IMR-90 (cell line): ENCODE data around the gene AUTS2. TPM values are rescaled to one million over a fixed set of nuclear protein-coding genes. Genes with fewer than 3 reads are reported as not detected.

Source experiments
- ATAC-seq: fragments of 200-7000 bp; cut with Tn5 transposase; 2 replicates; pipeline ENCODE4 v1.9.1; 2020; ENCODE audit warnings: low read depth, mild to moderate bottlenecking, moderate library complexity
- BruUV-seq: library from RNA; stranded (reverse); fragments of 400-500 nt; replicated peaks from 2 replicates; lab custom pipeline; 2021; lab: Mats Ljungman, UMichigan
- CTCF ChIA-PET: fragments of 300-600 bp; formaldehyde crosslinking; extraction: SDS; loops from one replicate; lab custom pipeline; 2021; ENCODE audit warnings: antibody characterized with exemption; lab: Yijun Ruan, JAX
- POLR2A ChIA-PET: fragments of 300-600 bp; sonication (Branson Sonifier 250); formaldehyde crosslinking; loops from one replicate; lab custom pipeline; 2022; ENCODE audit warnings: antibody characterized with exemption; ENCODE audit not compliant: unreplicated experiment; lab: Charles Lee
- DNase-seq: peaks from one replicate; pipeline ENCODE4 v3.0.0; 2013
- H2AFZ ChIP-seq: replicated peaks from 2 replicates; pipeline ENCODE3; 2013; ENCODE audit warnings: low read length, mild to moderate bottlenecking; ENCODE audit not compliant: poor library complexity
- H2AK5ac ChIP-seq: 2 replicates; pipeline ENCODE4 v1.6.1; 2013; ENCODE audit warnings: low read depth, low read length, inconsistent platforms
- H2AK9ac ChIP-seq: replicated peaks from 2 replicates; pipeline ENCODE3; 2013; ENCODE audit warnings: mild to moderate bottlenecking, low read depth, low read length, moderate library complexity; ENCODE audit not compliant: poor library complexity
- H2BK120ac ChIP-seq: 2 replicates; pipeline ENCODE4 v1.6.1; 2013; ENCODE audit warnings: low read depth, low read length, inconsistent platforms
- H2BK15ac ChIP-seq: 3 replicates; pipeline ENCODE4 v1.6.1; 2013; ENCODE audit warnings: low read depth, low read length, inconsistent platforms
- H2BK20ac ChIP-seq: 2 replicates; pipeline ENCODE4 v1.6.1; 2013; ENCODE audit warnings: low read depth, mild to moderate bottlenecking, inconsistent platforms, low read length, moderate library complexity
- H2BK5ac ChIP-seq: 2 replicates; pipeline ENCODE4 v1.6.1; 2013; ENCODE audit warnings: mild to moderate bottlenecking, low read depth, low read length, inconsistent platforms; ENCODE audit not compliant: poor library complexity, severe bottlenecking
- H3K14ac ChIP-seq: replicated peaks from 2 replicates; pipeline ENCODE4 v1.6.1; 2013; ENCODE audit warnings: low read depth, low read length, inconsistent platforms
- H3K18ac ChIP-seq: 2 replicates; pipeline ENCODE4 v1.6.1; 2013; ENCODE audit warnings: low read depth, low read length, control low read depth
- H3K23ac ChIP-seq: 2 replicates; pipeline ENCODE4 v1.6.1; 2013; ENCODE audit warnings: low read depth, low read length, inconsistent platforms
- H3K27ac ChIP-seq: 2 replicates; pipeline ENCODE4 v1.5.1; 2013; ENCODE audit warnings: mild to moderate bottlenecking, control low read depth, low read length; ENCODE audit not compliant: insufficient read depth
- H3K27me3 ChIP-seq: 2 replicates; pipeline ENCODE4 v1.6.1; 2013; ENCODE audit warnings: low read length; ENCODE audit not compliant: control insufficient read depth, insufficient read depth
- H3K36me3 ChIP-seq: 2 replicates; pipeline ENCODE4 v1.6.1; 2013; ENCODE audit warnings: low read length, mixed read lengths; ENCODE audit not compliant: control insufficient read depth, insufficient read depth
- H3K4ac ChIP-seq: 2 replicates; pipeline ENCODE4 v1.6.1; 2013; ENCODE audit warnings: low read depth, low read length, inconsistent platforms
- H3K4me1 ChIP-seq: 2 replicates; pipeline ENCODE4 v1.6.1; 2013; ENCODE audit warnings: low read length, mixed read lengths; ENCODE audit not compliant: control insufficient read depth, insufficient read depth
- H3K4me2 ChIP-seq: 2 replicates; pipeline ENCODE4 v1.6.1; 2013; ENCODE audit warnings: low read depth, mild to moderate bottlenecking, control low read depth, low read length, moderate library complexity
- H3K4me3 ChIP-seq: 2 replicates; pipeline ENCODE4 v1.5.1; 2013; ENCODE audit warnings: low read depth, mild to moderate bottlenecking, control low read depth, low read length, moderate library complexity; ENCODE audit not compliant: insufficient read depth
- H3K56ac ChIP-seq: 2 replicates; pipeline ENCODE4 v1.6.1; 2013; ENCODE audit warnings: low read length, inconsistent platforms; ENCODE audit not compliant: insufficient read depth; ENCODE audit errors: extremely low read depth
- H3K79me1 ChIP-seq, 2 experiments: 2 replicates each; pipeline ENCODE4 v1.6.1; 2013; ENCODE audit warnings: low read length in 2 of 2, inconsistent platforms in 1 of 2, low read depth in 1 of 2
- H3K9ac ChIP-seq: 2 replicates; pipeline ENCODE4 v1.6.1; 2013; ENCODE audit warnings: low read depth, low read length, control low read depth
- H3K9me1 ChIP-seq: 2 replicates; pipeline ENCODE4 v1.6.1; 2013; ENCODE audit warnings: low read length, inconsistent platforms; ENCODE audit not compliant: insufficient read depth
- H3K9me3 ChIP-seq: 2 replicates; pipeline ENCODE4 v1.6.1; 2013; ENCODE audit warnings: low read length; ENCODE audit not compliant: control insufficient read depth, insufficient read depth
- H4K20me1 ChIP-seq: 2 replicates; pipeline ENCODE4 v1.6.1; 2013; ENCODE audit warnings: low read length, inconsistent platforms; ENCODE audit not compliant: insufficient read depth
- H4K5ac ChIP-seq: 2 replicates; pipeline ENCODE4 v1.6.1; 2013; ENCODE audit warnings: mild to moderate bottlenecking, low read depth, low read length, control low read depth
- H4K8ac ChIP-seq, 2 experiments: 2 replicates each; pipeline ENCODE4 v1.6.1; 2013; ENCODE audit warnings: low read depth in 2 of 2, low read length in 2 of 2, control low read depth in 1 of 2, inconsistent platforms in 1 of 2
- H4K91ac ChIP-seq: 2 replicates; pipeline ENCODE4 v1.6.1; 2013; ENCODE audit warnings: low read depth, low read length, inconsistent platforms; ENCODE audit not compliant: insufficient read depth
- CTCF ChIP-seq: conservative IDR thresholded peaks from 2 replicates; pipeline ENCODE4 v1.5.1; 2012; ENCODE audit warnings: mild to moderate bottlenecking, low read depth, low read length, improper control_type of control experiment
- ELK1 ChIP-seq: fragments of 150-350 bp; IDR thresholded peaks from 2 replicates; pipeline ENCODE4 v1.6.1; 2016; ENCODE audit warnings: low read depth, mild to moderate bottlenecking, low read length, moderate library complexity, borderline replicate concordance
- MAZ ChIP-seq: IDR thresholded peaks from 2 replicates; pipeline ENCODE4 v1.6.1; 2012; ENCODE audit warnings: low read depth, mild to moderate bottlenecking, low read length, improper control_type of control experiment, moderate library complexity, borderline replicate concordance
- MXI1 ChIP-seq: IDR thresholded peaks from 2 replicates; pipeline ENCODE4 v1.6.1; 2012; ENCODE audit warnings: low read depth, mild to moderate bottlenecking, low read length, moderate library complexity, borderline replicate concordance
- POLR2A ChIP-seq: IDR thresholded peaks from 2 replicates; pipeline ENCODE4 v1.6.1; 2012; ENCODE audit warnings: mild to moderate bottlenecking, low read depth, low read length
- RFX5 ChIP-seq: IDR thresholded peaks from 2 replicates; pipeline ENCODE4 v1.8.0; 2012; ENCODE audit warnings: low read depth, mild to moderate bottlenecking, low read length, moderate library complexity
- USF2 ChIP-seq: fragments of 150-350 bp; IDR thresholded peaks from 2 replicates; pipeline ENCODE4 v1.6.1; 2017; ENCODE audit warnings: mild to moderate bottlenecking, antibody characterized with exemption, low read length, low read depth
- WGBS, 2 experiments: methylation state at CpG; one replicate each; pipeline versions ENCODE4 v1.1.5 to v1.1.7; 2013; ENCODE audit warnings: missing lambda C conversion rate in 2 of 2; ENCODE audit not compliant: insufficient read length in 1 of 2; ENCODE audit errors: extremely low coverage in 2 of 2; 5-methylcytosine and 5-hydroxymethylcytosine counted together
- dilution Hi-C: fragments of 300-500 bp; cut with HindIII; formaldehyde crosslinking; loops from one replicate; pipeline ENCODE4 v1.14.3; 2018; ENCODE audit warnings: low sequenced_read_pairs; ENCODE audit not compliant: unreplicated experiment
- in situ Hi-C: fragments of 300-500 bp; cut with MboI; formaldehyde crosslinking; loops from 3 replicates; pipeline ENCODE4 v1.14.3; 2019; ENCODE audit warnings: low sequenced_read_pairs, inconsistent platforms, mixed read lengths
- intact Hi-C: fragments of 100-400 bp; cut with micrococcal nuclease; formaldehyde crosslinking; loops from 2 replicates; pipeline ENCODE4 v1.10.0; 2022
- polyA plus RNA-seq, 3 experiments: library from polyadenylated mRNA; depleted of rRNA; stranded (reverse); fragments of >200 nt; gene quantifications; 2 replicates each; pipeline ENCODE4 v1.2.3, GENCODE V29; 2012; ENCODE audit warnings: low replicate concordance in 1 of 3
- total RNA-seq: library from RNA; depleted of rRNA; stranded (reverse); fragments of >200 nt; gene quantifications from 2 replicates; pipeline ENCODE4 v1.2.3, GENCODE V29; 2012

The AUTS2 gene
- total and polyA plus RNA-seq, 2 of the 4 experiments (the other 2 are of a cell fraction) = 0.90 to 3.0 TPM

- H3K14ac ChIP-seq = no peak overlapping the region
- WGBS, 2 experiments = no CpG with 5 or more reads among the region's 4 CpGs
- POLR2A ChIA-PET = no interaction called here
- no peak overlapping the region for H2AK5ac ChIP-seq
- intact Hi-C loops = no loop called here
- no peak overlapping the region for H3K4ac ChIP-seq
- H3K23ac ChIP-seq = no peak overlapping the region
- H2BK5ac ChIP-seq = no peak overlapping the region
- dilution Hi-C loops = no loop called here
- H2AK9ac ChIP-seq = no peak overlapping the region
- H3K9me3 ChIP-seq = no peaks in the 10 kb centered on the region; the same call in 1 of the 2 replicates
- no peak overlapping the region for H3K18ac ChIP-seq
- no peak overlapping the region for H3K4me2 ChIP-seq
- no peaks in the 10 kb centered on the region for H3K4me1 ChIP-seq
- H4K91ac ChIP-seq = no peak overlapping the region
- no peak overlapping the region for H4K5ac ChIP-seq
- CTCF ChIA-PET = no interaction called here
- no peak overlapping the region for H3K9ac ChIP-seq
- H3K4me3 ChIP-seq = no peak overlapping the region
- no peak overlapping the region for H2BK20ac ChIP-seq
- no peak overlapping the region for H2BK15ac ChIP-seq
- H4K8ac ChIP-seq = no peak overlapping the region
- H3K27ac ChIP-seq = no peak overlapping the region
- DNase-seq = no peak
- H3K9me1 ChIP-seq = no peaks in the 10 kb centered on the region
- ATAC-seq = no peak
- no peak overlapping the region for H3K56ac ChIP-seq
- TF ChIP-seq MAZ (no peak), CTCF (no peak), MXI1 (no peak), RFX5 (no peak), USF2 (no peak), ELK1 (no peak), POLR2A (no peak)
- BruUV-seq = no TSS peak
- H4K20me1 ChIP-seq = no peaks in the 10 kb centered on the region
- H2AFZ ChIP-seq = no peak overlapping the region
- H2BK120ac ChIP-seq = no peak overlapping the region
- H3K79me1 ChIP-seq = no peaks in the 10 kb centered on the region
- H3K27me3 ChIP-seq = no peaks in the 10 kb centered on the region
- in situ Hi-C loops = no loop called here
- H3K36me3 ChIP-seq = no peaks in the 10 kb centered on the region
These were observed 778.3 kb downstream of the AUTS2 start for GRCh38 chr7:70376561-70377031.
